Measurements from ENCODE around the gene CMTM7. TPM values are rescaled to one million over a fixed set of nuclear protein-coding genes. Genes with fewer than 3 reads are reported as not detected.
A peak's percentile ranks its signal among the peaks of the same experiment; 100 is the strongest.

The CMTM7 gene
- total RNA-seq, 1 donor from 2014 or later: 5.8 TPM

GRCh38 chr3:32500880-32501782 lies 109.5 kb downstream of the CMTM7 start:
- no peak for TF ChIP-seq CTCF (IDR thresholded peaks at IDR 0.05; ENCODE audit: insufficient read depth, low read length, severe bottlenecking)
- FAIRE-seq: no peak

GRCh38 chr3:32501783-32502117 lies 110.1 kb downstream of the CMTM7 start:
- FAIRE-seq (no peak), DNase-seq (ENCODE audit: low read depth) (no peak)
- no peak for TF ChIP-seq CTCF (IDR thresholded peaks at IDR 0.05; ENCODE audit: insufficient read depth, low read length, severe bottlenecking)
- Histone ChIP-seq H3K27me3 (ENCODE audit: control insufficient read depth, insufficient read depth, low read length) (no peaks in the 10 kb centered on the region), H3K36me3 (ENCODE audit: control insufficient read depth, insufficient read depth, low read length) (no peaks in the 10 kb centered on the region), H3K4me3 (ENCODE audit: low read depth, low read length) (peak overlapping the region; percentile 97)

More at GRCh38 chr3:32500880-32501782, 109.5 kb downstream of the CMTM7 start:
- no peaks in the 10 kb centered on the region for H3K27me3 ChIP-seq (ENCODE audit: control insufficient read depth, insufficient read depth, low read length)
- DNase-seq (ENCODE audit: low read depth): no peak
- no peaks in the 10 kb centered on the region for H3K36me3 ChIP-seq (ENCODE audit: control insufficient read depth, insufficient read depth, low read length)
- H3K4me3 ChIP-seq (ENCODE audit: low read depth, low read length): peak overlapping the region; percentile 97

- peak; percentile 61 for DNase-seq (ENCODE audit: low read depth)
- Histone ChIP-seq H3K4me3 (ENCODE audit: low read depth, low read length) (peak within 1 kb of the TSS; percentile 97), H3K27me3 (ENCODE audit: control insufficient read depth, insufficient read depth, low read length) (no peaks in the 10 kb centered on the region), H3K36me3 (ENCODE audit: control insufficient read depth, insufficient read depth, low read length) (no peaks in the 10 kb centered on the region)
- no peak for TF ChIP-seq CTCF (IDR thresholded peaks at IDR 0.05; ENCODE audit: insufficient read depth, low read length, severe bottlenecking)
- no peak for FAIRE-seq
Observed at GRCh38 chr3:32502118-32502945, 110.7 kb downstream of the CMTM7 start, which contains the start of gene CMTM6. TSS of gene CMTM6 (minus strand) at chr3:32502852. CDS start at chr3:32502745, 107 bp downstream.

- H3K27me3 ChIP-seq (ENCODE audit: control insufficient read depth, insufficient read depth, low read length): no peaks in the 10 kb centered on the region
- no peak for TF ChIP-seq CTCF (IDR thresholded peaks at IDR 0.05; ENCODE audit: insufficient read depth, low read length, severe bottlenecking)
- DNase-seq (ENCODE audit: low read depth) (no peak), FAIRE-seq (no peak)
- H3K36me3 ChIP-seq (ENCODE audit: control insufficient read depth, insufficient read depth, low read length): no peaks in the 10 kb centered on the region
- H3K4me3 ChIP-seq (ENCODE audit: low read depth, low read length): peak overlapping the region; percentile 97
Observed at GRCh38 chr3:32502946-32503286, 111.3 kb downstream of the CMTM7 start.

Other genes starting within 250 kb of the CMTM7 start
- 0.79 and 1.2 TPM in 2 replicates for gene CMTM8, start 153.2 kb upstream of the CMTM7 start, total RNA-seq
- gene CMTM6, start 111.0 kb downstream of the CMTM7 start, total RNA-seq: 95.8 and 98.3 TPM in 2 replicates
- 24.5 and 26.1 TPM in 2 replicates for gene DYNC1LI1, start 179.0 kb downstream of the CMTM7 start, total RNA-seq